COLO668 (cell line): ENCODE results near the gene TK2.
A peak's percentile ranks its signal among the peaks of the same experiment; 100 is the strongest.
"Not testable (repeated sequence)": the region's sequence is repeated elsewhere in the genome, so short reads cannot be mapped to it uniquely, and the experiment has no call there.

Source experiments
- DNase-seq: peaks from one replicate; lab custom pipeline; 2025; ENCODE audit not compliant: unreplicated experiment; lab: John Stamatoyannopoulos, UW

Gene TK2

GRCh38 chr16:66574081-66574480, 24.2 kb upstream of the TK2 start:
- DNase-seq: no peak

- no peak for DNase-seq
Observed at GRCh38 chr16:66572356-66572755, 22.4 kb upstream of the TK2 start.

GRCh38 chr16:66569827-66570405, 20.0 kb upstream of the TK2 start:
- no peak for DNase-seq

GRCh38 chr16:66569131-66569530, 19.2 kb upstream of the TK2 start:
- DNase-seq: no peak

DNA sequence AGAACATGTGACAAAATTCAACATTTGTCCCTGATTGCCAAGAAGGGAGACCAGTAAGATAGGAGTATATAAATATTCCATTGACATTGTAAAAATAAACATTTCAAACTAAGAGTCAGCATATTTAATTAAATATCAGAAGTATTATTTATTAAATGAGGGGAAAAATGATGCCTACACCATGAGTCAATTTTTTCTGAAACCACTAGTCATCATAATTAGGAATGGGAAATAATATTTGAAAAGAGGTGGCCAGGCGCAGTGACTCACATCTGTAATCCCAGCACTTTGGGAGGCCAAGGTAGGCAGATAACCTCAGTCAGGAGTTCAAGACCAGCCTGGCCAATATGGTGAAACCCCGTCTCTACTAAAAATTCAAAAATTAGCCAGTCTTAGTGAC, 18.4 kb upstream of the TK2 start:
- no peak for DNase-seq

GRCh38 chr16:66567270-66567669, 17.3 kb upstream of the TK2 start:
- not testable (repeated sequence) for DNase-seq

DNA sequence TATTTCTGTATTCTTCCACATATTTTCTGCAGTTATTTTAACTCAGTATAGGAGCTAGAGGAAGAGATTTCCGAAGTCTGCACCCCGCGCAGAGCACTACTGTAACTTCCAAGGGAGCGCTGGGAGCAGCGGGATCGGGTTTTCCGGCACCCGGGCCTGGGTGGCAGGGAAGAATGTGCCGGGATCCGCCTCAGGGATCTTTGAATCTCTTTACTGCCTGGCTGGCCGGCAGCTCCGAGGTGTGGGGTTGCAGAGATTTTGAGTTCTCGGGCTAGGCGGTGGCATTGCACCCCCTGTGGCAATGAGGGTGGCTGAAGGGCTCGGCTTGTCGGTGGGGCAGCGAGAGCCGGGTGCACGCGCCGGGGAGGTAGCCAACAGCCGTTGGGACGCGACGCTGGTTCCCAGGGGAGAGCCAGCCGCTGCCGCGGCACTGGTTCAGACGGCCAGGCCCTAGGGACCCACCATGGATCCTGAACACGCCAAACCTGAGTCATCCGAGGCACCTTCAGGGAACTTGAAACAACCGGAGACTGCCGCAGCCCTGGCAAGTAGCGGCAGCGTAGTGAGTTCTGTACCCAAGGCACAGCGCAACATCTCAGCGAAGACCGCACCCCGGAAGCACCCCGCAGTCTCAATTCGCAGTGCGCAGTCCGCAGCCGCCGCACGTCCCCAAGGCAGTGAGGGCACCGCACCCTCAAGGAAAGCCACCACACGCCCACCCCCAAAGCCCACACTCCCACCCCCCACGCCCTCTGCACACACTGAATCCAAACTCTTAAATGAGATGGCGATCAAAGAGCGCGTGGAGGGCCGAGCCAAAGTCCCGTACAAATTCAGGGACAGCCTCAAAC, 16.4 kb upstream of the TK2 start, which contains the start of gene CMTM1:
Gene CMTM1, plus strand, starts transcription at position 389 of the 851 bp plus-strand sequence. Its CDS starts 75 bp downstream, at position 464.
- no peak for DNase-seq

DNA sequence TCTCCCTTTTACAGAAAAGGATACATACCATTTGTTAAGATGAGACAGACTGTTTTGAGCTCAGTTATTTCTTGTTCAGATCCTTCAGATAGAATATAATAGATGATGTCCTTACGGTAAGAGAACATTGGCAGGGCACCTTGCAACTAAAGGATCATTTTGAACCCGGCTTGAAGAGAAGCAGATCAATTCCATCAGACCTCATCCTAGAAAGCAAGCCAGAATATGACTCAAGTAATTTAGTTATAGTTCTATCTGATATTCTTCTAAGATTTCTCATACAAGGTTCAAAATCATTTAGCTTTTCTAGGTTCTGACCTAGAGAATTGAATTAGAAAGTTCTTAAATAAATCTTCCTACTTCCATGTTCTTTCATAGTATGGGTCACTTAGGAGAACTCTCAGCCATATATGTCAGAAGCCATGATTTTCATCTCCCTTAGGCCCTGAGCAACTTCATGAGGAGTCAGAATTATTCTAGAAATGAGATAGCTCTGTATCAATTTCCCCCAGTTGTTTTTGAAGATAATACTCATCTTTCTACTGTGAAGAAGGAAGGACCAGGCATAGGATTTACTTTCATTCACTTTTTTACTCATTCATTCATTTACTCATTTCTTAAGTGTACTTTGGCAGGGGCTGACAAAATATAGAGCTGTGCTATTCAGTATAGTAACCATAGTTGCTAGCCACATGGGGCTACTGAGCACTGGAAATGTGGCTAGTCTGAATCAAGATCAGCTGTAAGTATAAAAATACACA, 13.8 kb upstream of the TK2 start:
- DNase-seq: no peak

DNA sequence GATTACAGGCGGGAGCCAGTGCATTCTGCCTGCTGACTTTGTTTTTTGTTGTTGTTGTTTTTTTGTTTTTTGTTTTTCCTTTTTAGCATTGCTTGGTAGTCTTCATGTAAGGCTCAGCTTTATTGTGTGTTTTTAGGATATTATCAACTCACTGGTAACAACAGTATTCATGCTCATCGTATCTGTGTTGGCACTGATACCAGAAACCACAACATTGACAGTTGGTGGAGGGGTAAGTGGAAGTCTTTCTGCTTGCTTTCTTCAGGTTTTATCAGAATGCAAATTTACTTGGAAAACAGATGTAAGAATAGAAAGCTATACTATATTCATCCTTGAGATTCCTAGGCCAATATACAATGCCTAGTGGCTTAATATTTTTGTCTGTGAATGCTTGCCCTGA, 13.1 kb upstream of the TK2 start:
- DNase-seq: no peak

DNA sequence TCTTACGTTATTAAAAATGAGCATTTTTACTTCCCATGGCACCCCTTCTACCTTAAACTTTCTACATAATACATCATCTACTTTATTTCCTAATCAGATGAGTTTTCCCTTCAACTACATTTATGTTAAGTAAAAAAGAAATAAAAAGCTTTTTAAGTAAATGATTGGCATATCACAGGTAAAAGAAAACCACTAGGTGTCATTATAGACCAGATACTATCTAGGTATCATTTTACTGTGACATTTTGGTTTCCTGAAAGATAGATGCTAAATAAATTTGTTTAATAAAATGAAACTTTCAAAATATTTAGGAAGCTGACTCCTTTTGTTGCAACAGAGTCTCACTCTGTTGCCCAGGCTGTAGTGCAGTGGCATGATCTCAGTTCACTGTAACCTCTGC, 12.5 kb upstream of the TK2 start:
- DNase-seq: no peak

GRCh38 chr16:66561381-66562080, 11.6 kb upstream of the TK2 start:
- no peak for DNase-seq

DNA sequence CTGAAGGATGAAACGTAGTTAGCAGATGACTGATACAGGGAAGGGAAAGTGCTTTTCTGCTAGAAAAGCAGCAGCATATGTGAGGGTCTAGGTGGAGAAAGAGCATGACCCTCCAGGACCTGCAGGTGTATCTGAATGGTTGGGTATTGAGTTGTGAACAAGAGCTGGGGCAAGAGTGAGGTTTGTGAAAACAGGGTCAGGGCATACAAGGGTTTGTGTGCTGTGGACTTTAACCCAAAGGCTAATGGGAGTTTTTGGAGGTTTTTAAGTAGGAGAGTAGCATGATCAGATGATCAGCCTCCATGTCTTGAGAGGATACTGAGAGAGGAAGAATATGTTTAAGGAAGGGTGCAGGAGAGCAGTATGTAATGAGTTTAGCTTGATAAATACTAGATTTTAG, 10.2 kb upstream of the TK2 start:
- DNase-seq: no peak

- DNase-seq: no peak
Observed at GRCh38 chr16:66554495-66554894, 4.6 kb upstream of the TK2 start.

DNA sequence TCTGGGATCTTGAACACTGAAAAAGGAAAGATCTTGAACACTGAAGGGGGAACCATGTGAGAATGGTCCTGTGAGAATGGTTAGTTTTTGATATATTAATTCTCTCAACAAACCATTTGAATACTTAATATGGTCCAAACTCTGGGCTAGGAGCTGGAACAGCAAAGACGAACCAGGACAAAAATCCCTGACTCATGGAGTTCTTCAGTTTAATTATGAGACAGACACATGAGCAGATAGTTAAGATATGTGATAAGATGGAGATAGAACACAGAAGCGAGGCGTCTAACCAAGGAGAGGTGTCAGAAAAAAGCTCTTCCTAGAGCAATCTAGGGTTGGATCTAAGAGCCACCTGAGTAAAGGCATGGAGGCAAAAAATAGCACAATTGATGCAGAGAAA, 4.1 kb upstream of the TK2 start:
- no peak for DNase-seq

GRCh38 chr16:66553223-66553622, 3.3 kb upstream of the TK2 start:
- DNase-seq: peak; percentile 19

- DNase-seq: peak; percentile 92
Observed at GRCh38 chr16:66552286-66553177, 2.6 kb upstream of the TK2 start, which contains the start of gene CKLF. CKLF (plus strand) TSS chr16:66552576; CDS start chr16:66552716, 140 bp downstream.

DNA sequence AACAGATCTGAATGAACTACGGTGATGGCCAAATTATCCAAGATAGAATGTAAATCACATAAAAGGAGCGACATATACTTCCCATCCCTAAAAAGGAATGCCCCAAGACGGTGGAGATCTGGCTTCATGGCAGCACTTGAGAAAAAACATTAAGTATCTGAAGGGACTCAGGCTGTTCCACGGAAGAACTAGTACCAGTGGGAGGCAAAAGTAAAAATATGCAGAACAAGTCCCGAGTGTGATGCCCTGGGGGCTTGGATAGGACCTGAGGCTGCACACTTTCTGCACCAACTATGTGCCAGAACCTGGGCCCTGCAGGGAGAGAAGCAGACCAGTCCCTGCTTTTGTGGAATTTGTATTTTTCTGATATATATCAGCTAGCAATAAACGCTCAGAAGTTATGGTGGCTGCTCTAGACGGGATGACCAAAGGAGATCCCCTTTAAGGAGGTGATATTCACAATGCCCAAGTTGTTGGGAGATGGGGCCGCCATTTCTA, 1.9 kb upstream of the TK2 start:
- no peak for DNase-seq

DNA sequence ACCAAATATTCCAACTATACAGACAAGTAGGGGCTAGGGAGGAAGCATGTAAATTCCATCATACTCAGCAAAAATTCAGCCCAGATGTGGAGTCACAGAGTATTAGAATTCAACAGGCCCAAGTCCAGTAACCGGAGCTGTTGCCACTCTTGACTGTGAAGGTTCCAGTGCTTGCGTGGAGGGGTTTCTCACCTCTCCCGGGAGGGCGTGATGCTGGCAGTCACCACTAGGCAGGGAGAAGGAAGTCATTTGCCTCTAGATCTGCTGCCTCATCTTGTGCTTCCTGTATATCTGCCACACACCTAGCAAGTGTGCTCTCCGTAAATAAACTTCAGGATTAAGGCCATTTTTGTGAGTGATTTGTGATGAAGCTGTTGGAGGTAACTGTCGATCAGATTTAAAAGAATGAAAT, 1.4 kb upstream of the TK2 start:
- peak; percentile 67 for DNase-seq

DNA sequence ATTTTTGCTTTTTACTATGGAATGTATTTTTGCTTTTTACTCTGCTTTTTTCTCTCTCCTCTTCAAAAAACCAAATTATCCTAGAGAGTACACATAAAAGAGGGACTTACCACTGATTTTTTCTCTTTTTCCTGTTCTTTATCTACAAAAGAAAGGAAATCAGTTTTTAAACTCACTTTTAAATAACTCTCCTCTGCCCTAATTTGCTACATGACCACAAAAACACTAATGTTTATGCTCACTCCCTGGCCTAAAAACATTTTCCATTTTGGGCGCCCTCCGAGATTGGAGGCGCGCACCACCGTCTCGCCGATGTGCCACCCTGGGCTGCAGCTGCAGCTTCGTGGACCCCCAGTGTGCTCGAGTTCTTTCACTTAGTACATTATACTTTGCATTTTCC, 1.1 kb downstream of the TK2 start:
- no peak for DNase-seq

DNA sequence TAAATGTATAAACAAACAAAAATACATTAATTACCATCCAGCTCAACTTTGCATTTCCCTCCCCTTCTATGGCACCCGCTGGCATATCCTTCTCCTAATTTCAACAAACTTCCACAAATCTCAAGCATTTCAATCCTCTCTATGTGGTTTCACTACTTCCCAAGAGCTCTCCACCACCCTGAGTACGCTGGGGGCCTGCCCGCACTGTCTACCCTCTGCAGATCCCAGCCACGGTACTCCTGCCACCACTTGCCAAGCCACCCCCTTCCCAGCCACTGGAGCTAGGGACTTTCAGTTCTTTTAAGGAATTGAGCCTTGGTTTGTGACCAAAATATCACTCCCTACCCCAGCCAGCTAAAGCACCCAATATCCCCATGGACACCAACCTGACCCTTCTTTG, 1.9 kb downstream of the TK2 start:
- DNase-seq: no peak
